Fibroblast of pulmonary artery (primary cell): ENCODE results near the gene SEMA5B.

Source experiments
- DNase-seq: peaks from one replicate; pipeline ENCODE4 v3.0.0-alpha.2; 2010; ENCODE audit warnings: low read depth
- H3K4me3 ChIP-seq: replicated peaks from 2 replicates; pipeline ENCODE4 v1.5.1; 2011; ENCODE audit warnings: low read depth, mild to moderate bottlenecking, control low read depth, low read length, moderate library complexity
- CTCF ChIP-seq: IDR thresholded peaks from 2 replicates; pipeline ENCODE4 v1.5.1; 2011; ENCODE audit warnings: mild to moderate bottlenecking, control low read depth, low read length, inconsistent platforms; ENCODE audit errors: missing control alignments

SEMA5B gene

GRCh38 chr3:122924056-122924455, 103.5 kb downstream of the SEMA5B start:
- no peak overlapping the region for H3K4me3 ChIP-seq
- DNase-seq = no peak
- TF ChIP-seq CTCF = no peak

DNA sequence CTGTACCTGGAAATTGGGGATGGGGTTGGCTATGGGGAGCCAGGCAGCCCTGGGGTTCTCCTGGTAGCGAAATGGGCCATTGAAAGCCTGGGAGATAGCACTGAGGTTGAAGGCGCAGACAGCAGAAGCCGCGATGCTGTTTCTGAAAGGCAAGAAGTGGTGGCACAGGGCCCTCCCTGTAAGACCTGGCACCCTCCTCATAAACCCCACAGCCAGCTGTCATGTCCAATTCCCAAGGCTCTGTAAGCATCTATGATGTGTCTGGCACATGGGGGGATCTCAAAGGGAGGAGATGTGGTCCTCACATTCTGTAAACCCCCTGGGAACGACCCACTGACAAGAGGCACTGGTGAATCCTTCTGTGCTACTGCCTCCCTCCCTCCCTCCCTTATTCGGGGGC, 104.0 kb downstream of the SEMA5B start:
- H3K4me3 ChIP-seq = no peak overlapping the region
- TF ChIP-seq CTCF = no peak
- DNase-seq = no peak

GRCh38 chr3:122921791-122922651, 105.5 kb downstream of the SEMA5B start:
- no peak for DNase-seq
- TF ChIP-seq CTCF = no peak

GRCh38 chr3:122920986-122921385, 106.6 kb downstream of the SEMA5B start:
- DNase-seq = no peak
- no peak overlapping the region for H3K4me3 ChIP-seq
- TF ChIP-seq CTCF = no peak

More at GRCh38 chr3:122921791-122922651, 105.5 kb downstream of the SEMA5B start:
- no peak overlapping the region for H3K4me3 ChIP-seq

DNA sequence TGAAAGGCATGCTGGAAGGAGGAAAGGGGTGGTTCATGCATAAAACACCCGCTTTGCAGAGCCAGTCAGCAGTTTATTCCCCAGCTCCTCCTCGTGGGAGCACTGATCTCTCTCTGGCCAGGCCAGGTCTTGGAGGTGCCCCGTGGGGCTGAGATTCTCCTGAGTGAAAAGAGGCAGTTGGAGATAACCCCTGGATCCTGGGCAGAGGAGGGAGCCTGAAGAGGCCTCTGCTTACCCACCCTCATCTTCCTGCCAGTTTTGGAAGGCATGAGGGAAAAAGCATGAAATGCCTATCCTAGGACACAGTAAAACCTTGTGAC, 108.3 kb downstream of the SEMA5B start:
- DNase-seq = no peak
- no peak overlapping the region for H3K4me3 ChIP-seq
- TF ChIP-seq CTCF = no peak

- H3K4me3 ChIP-seq = no peak overlapping the region
- DNase-seq = peak; percentile 41
- no peak for TF ChIP-seq CTCF
Observed at GRCh38 chr3:122918576-122919290, 108.8 kb downstream of the SEMA5B start.
